Ishikawa (cell line): Measurements from ENCODE around the gene STRN4.
A peak's percentile ranks its signal among the peaks of the same experiment; 100 is the strongest.

Experiments used
- CEBPB ChIP-seq: IDR thresholded peaks from 2 replicates; pipeline ENCODE4 v1.6.1; 2012
- CREB1 ChIP-seq: IDR thresholded peaks from 2 replicates; pipeline ENCODE4 v1.6.1; 2012; ENCODE audit warnings: low read depth
- EP300 ChIP-seq: IDR thresholded peaks from 2 replicates; pipeline ENCODE4 v1.6.1; 2012; ENCODE audit warnings: borderline replicate concordance
- FOXM1 ChIP-seq: IDR thresholded peaks from 2 replicates; pipeline ENCODE4 v1.6.1; 2012; ENCODE audit warnings: low read depth, borderline replicate concordance
- NFIC ChIP-seq: IDR thresholded peaks from 2 replicates; pipeline ENCODE4 v1.6.1; 2012
- RAD21 ChIP-seq: IDR thresholded peaks from 2 replicates; pipeline ENCODE4 v1.6.1; 2012; ENCODE audit warnings: low read depth
- TAF1 ChIP-seq: IDR thresholded peaks from 2 replicates; pipeline ENCODE4 v1.6.1; 2012; ENCODE audit warnings: low read depth, mild to moderate bottlenecking
- TCF12 ChIP-seq: IDR thresholded peaks from 2 replicates; pipeline ENCODE4 v1.6.1; 2012; ENCODE audit warnings: low read depth
- YY1 ChIP-seq: IDR thresholded peaks from 2 replicates; pipeline ENCODE4 v1.6.1; 2012; ENCODE audit warnings: low read depth
- ZBTB7A ChIP-seq: IDR thresholded peaks from 2 replicates; pipeline ENCODE4 v1.6.1; 2012; ENCODE audit warnings: low read depth
- TF ChIP-seq, protein P1 (sequence below): IDR thresholded peaks from 2 replicates; pipeline ENCODE4 v1.6.1; 2012
- TF ChIP-seq, protein P2 (sequence below): IDR thresholded peaks from 2 replicates; pipeline ENCODE4 v1.6.1; 2012

DNA sequence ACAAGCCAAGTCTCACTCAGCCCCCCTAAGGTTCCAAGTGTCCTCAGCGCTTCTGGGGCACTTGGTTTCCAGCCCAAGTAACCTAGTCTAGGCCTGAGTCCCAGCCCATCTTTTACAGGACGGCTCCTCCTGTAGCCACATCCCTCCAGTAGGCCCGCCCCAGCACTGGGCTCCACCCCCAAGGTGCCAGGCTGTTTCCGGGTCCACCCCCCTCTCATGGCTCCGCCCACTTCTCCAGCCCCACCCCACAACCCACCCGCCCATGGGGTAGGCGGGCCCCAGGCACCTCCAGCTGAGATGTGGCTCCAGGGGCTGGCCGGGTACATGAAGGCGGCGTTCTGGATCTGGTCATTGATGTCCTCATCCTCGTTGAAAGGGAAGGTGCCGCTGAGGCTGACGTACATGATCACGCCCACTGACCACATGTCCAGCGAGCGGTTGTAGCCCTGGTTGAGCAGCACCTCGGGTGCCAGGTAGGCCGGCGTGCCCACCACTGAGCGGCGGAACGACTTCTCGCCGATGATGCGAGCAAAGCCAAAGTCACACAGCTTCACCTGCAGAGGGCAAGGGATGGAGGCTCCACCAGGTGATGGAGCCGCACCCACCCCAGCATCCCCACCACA is 68.0 kb downstream of the STRN4 start:
- TF ChIP-seq CREB1 (no peak), TAF1 (no peak), NFIC (no peak), YY1 (no peak), TCF12 (no peak), EP300 (no peak), ZBTB7A (no peak), CEBPB (no peak), FOXM1 (no peak), RAD21 (no peak)
- TF ChIP-seq, protein P1, sequence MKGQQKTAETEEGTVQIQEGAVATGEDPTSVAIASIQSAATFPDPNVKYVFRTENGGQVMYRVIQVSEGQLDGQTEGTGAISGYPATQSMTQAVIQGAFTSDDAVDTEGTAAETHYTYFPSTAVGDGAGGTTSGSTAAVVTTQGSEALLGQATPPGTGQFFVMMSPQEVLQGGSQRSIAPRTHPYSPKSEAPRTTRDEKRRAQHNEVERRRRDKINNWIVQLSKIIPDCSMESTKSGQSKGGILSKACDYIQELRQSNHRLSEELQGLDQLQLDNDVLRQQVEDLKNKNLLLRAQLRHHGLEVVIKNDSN = 0 out of 2 replicates have a peak, but pooled peaks have one; percentile 21
- TF ChIP-seq, protein P2, sequence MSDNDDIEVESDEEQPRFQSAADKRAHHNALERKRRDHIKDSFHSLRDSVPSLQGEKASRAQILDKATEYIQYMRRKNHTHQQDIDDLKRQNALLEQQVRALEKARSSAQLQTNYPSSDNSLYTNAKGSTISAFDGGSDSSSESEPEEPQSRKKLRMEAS = peak; percentile 18; the same call in 1 of the 2 replicates
